GM12872 (cell line): ENCODE data around the gene AP3M1.

Experiments
- CTCF ChIP-seq: IDR thresholded peaks from 3 replicates; pipeline ENCODE4 v1.5.1; 2011; ENCODE audit warnings: low read depth, mild to moderate bottlenecking, low read length, moderate library complexity; ENCODE audit not compliant: insufficient read depth

AP3M1 gene

GRCh38 chr10:74118804-74119203, 31.8 kb downstream of the AP3M1 start:
- TF ChIP-seq CTCF = no peak

DNA sequence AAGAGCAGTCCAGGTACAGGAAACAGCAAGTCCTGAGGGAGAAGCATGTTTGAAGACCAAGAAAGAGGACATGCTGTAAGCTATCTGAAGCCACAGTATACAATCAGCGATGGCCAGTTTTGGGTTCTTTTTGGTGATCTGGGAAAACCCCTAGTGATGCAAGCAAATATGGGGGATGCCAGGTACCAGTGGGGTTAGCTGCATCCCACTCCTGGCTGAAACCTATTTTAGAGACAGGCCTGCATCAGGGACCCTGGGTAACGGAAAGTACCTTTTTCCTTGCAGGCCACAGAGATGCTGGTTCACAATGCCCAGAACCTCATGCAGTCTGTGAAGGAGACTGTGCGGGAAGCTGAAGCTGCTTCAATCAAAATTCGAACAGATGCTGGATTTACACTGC, 32.9 kb downstream of the AP3M1 start:
- no peak for TF ChIP-seq CTCF

- no peak for TF ChIP-seq CTCF
Measured at GRCh38 chr10:74114041-74114448, 36.6 kb downstream of the AP3M1 start.

GRCh38 chr10:74113546-74113945, 37.1 kb downstream of the AP3M1 start:
- TF ChIP-seq CTCF = no peak

DNA sequence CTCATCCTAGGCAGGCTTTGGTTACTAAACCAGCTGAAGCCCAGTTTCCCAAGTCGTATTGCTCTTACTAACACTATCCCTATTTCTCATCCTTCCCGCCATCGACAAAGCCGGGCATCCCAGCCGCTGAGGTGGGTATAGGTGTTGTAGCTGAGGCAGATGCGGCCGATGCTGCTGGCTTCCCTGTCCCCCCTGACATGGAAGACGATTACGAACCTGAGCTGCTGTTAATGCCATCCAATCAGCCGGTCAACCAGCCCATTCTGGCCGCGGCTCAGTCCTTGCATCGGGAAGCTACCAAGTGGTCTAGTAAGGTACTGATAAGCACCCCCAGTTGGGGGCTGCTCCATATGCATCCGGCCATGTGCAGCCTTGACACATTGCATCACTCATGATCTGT, 38.8 kb downstream of the AP3M1 start:
- TF ChIP-seq CTCF = no peak

- no peak for TF ChIP-seq CTCF
Measured at GRCh38 chr10:74110120-74110519, 40.5 kb downstream of the AP3M1 start.

GRCh38 chr10:74109452-74109851, 41.2 kb downstream of the AP3M1 start:
- TF ChIP-seq CTCF = no peak

DNA sequence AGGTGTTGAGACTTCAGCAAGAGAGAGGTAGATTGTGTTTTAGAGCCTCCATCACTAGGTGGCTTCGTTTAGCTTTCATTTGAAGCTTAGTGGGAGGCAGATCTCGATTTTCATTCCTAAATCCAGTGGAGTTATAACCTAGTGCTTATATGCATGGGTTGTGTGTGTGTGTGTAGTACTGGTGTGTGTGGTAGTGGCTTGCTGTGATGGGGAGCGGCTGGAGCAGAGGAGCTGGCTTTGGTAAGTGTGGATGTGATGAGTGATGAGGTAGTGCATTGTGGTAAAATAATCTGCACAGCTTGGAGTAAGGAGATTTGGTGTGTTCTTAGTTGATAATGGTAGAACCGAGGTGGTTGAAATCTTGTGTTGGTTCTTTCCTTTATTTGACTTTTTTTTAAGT, 43.2 kb downstream of the AP3M1 start:
- TF ChIP-seq CTCF = no peak
